Measurements from ENCODE around the gene BMP2K.
"Not testable (repeated sequence)": the region's sequence is repeated elsewhere in the genome, so short reads cannot be mapped to it uniquely, and the experiment has no call there.

BMP2K gene

GRCh38 chr4:78784236-78784865 lies 8.2 kb downstream of the BMP2K start:
- Histone ChIP-seq H3K4me3 (ENCODE audit: low read length) (no peak overlapping the region), H3K36me3 (ENCODE audit: insufficient read depth, low read length) (no peaks in the 10 kb centered on the region), H3K27me3 (ENCODE audit: insufficient read depth, low read length) (no peaks in the 10 kb centered on the region), H3K9me3 (ENCODE audit: low read length) (no peaks in the 10 kb centered on the region), H2AFZ (ENCODE audit: low read depth, low read length) (no peak overlapping the region), H3K4me1 (ENCODE audit: insufficient read depth, low read length) (no peaks in the 10 kb centered on the region)

- no peaks in the 10 kb centered on the region for H3K9me3 ChIP-seq (ENCODE audit: low read length)
- no peak overlapping the region for H3K4me3 ChIP-seq (ENCODE audit: low read length)
- H3K36me3 ChIP-seq (ENCODE audit: insufficient read depth, low read length) = no peaks in the 10 kb centered on the region
- H3K4me1 ChIP-seq (ENCODE audit: insufficient read depth, low read length) = no peaks in the 10 kb centered on the region
- H2AFZ ChIP-seq (ENCODE audit: low read depth, low read length) = no peak overlapping the region
- no peaks in the 10 kb centered on the region for H3K27me3 ChIP-seq (ENCODE audit: insufficient read depth, low read length)
These were observed 11.3 kb downstream of the BMP2K start for GRCh38 chr4:78787392-78788006.

DNA sequence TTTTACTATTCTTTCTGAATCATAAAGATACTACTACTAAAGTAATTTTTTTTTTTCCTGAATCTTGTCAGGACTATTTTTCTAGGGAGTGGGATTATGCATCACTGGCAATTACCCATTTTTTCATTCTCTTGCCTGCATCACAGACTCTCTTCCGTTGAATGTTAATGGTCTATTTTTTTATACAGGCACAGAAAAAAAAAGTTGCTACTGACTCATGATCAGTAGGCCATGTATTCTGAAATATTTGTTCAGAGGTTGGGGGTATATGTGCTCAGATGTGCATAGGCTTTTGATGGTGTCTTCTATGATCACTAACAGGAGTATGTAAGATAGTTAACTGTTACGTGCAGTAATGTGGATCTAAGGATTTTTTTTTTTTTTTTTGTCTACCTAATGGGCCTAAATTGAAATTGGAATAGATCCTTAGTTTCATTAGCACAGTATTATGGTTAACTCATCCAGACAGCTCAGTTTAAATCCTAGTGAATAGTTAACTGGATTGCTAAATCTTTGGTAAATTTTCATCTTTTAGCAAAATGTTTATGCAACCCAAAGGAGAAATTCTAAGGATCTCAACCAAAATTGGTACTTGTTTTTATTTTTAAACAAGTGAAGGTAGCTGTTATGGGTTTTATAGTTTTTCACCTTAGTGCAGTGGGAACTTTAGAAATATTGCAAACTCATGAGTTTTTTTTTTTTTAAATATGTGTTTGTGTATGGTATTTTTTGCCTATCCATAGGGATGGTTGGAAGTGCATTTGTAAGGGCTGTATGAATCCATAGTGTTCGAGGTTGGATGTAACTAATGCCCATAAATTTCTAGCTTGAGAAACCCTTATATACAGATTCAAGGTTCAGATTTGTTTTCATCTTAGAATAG lies 12.1 kb downstream of the BMP2K start:
- no peak overlapping the region for H2AFZ ChIP-seq (ENCODE audit: low read depth, low read length)
- no peaks in the 10 kb centered on the region for H3K9me3 ChIP-seq (ENCODE audit: low read length)
- no peaks in the 10 kb centered on the region for H3K4me1 ChIP-seq (ENCODE audit: insufficient read depth, low read length)
- H3K27me3 ChIP-seq (ENCODE audit: insufficient read depth, low read length) = no peaks in the 10 kb centered on the region
- no peaks in the 10 kb centered on the region for H3K36me3 ChIP-seq (ENCODE audit: insufficient read depth, low read length)
- H3K4me3 ChIP-seq (ENCODE audit: low read length) = no peak overlapping the region

DNA sequence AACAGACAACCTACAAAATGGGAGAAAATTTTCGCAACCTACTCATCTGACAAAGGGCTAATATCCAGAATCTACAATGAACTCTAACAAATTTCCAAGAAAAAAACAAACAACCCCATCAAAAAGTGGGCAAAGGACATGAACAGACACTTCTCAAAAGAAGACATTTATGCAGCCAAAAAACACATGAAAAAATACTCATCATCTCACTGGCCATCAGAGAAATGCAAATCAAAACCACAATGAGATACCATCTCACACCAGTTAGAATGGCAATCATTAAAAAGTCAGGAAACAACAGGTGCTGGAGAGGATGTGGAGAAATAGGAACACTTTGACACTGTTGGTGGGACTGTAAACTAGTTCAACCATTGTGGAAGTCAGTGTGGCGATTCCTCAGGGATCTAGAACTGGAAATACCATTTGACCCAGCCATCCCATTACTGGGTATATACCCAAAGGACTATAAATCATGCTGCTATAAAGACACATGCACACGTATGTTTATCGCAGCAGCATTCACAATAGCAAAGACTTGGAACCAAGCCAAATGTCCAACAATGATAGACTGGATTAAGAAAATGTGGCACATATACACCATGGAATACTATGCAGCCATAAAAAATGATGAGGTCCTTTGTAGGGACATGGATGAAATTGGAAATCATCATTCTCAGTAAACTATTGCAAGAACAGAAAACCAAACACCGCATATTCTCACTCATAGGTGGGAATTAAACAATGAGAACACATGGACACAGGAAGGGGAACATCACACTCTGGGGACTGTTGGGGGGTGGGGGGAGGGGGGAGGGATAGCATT lies 19.7 kb downstream of the BMP2K start:
- H3K9me3 ChIP-seq (ENCODE audit: low read length); H3K4me3 ChIP-seq (ENCODE audit: low read length); H3K36me3 ChIP-seq (ENCODE audit: insufficient read depth, low read length); H2AFZ ChIP-seq (ENCODE audit: low read depth, low read length); H3K4me1 ChIP-seq (ENCODE audit: insufficient read depth, low read length); H3K27me3 ChIP-seq (ENCODE audit: insufficient read depth, low read length): not testable (repeated sequence)

- Histone ChIP-seq H2AFZ (ENCODE audit: low read depth, low read length) (no peak overlapping the region), H3K36me3 (ENCODE audit: insufficient read depth, low read length) (no peaks in the 10 kb centered on the region), H3K9me3 (ENCODE audit: low read length) (no peaks in the 10 kb centered on the region), H3K4me1 (ENCODE audit: insufficient read depth, low read length) (no peaks in the 10 kb centered on the region), H3K27me3 (ENCODE audit: insufficient read depth, low read length) (no peaks in the 10 kb centered on the region), H3K4me3 (ENCODE audit: low read length) (no peak overlapping the region)
These were observed 20.4 kb downstream of the BMP2K start for GRCh38 chr4:78796526-78796925.

- no peaks in the 10 kb centered on the region for H3K36me3 ChIP-seq (ENCODE audit: insufficient read depth, low read length)
These were observed 21.7 kb downstream of the BMP2K start for GRCh38 chr4:78797777-78798284.

DNA sequence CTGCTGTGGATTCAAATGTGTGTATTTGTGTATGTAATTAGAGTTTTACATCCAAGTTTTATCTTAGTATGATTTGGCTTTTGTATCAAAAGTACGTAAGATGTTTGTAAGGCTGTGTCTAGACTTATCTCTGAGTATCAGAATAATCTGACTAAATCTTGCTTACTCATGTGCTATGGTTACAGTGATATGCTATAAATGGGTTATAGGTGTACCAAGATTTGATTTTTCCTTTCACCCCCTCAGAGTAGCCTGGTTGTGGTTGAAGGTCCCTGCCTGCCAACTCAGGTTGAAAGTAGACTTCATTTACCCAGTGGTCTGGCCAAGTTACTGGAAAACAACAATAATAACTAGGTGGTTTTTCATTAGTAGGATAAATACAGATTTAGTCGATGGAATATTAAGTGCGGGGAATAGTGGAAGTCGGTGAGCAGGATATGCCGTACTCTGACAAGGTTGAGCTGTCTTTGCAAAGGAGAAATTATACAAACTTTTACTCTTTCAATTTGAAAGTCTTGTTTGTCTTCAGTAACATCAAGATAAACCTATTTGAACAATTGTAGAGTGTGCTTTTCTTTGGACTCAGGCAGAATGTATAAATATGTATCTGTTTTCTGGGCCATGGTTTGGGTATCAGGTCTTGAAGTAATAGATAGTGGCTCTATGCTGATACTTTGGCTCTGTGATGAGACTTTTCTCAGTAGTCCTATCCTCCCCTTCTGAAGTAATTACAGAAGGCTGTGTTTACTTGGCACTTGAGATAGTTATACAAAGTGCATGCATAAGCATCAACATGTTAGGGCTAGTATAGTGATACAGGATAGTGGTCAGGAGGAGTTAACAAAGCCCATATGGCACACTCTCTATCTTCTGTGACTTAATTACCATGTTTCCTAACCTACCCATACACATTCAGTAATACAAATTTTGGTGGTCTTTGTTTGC lies 23.7 kb downstream of the BMP2K start:
- Histone ChIP-seq H3K4me1 (ENCODE audit: insufficient read depth, low read length) (no peaks in the 10 kb centered on the region), H3K9me3 (ENCODE audit: low read length) (no peaks in the 10 kb centered on the region), H3K27me3 (ENCODE audit: insufficient read depth, low read length) (no peaks in the 10 kb centered on the region), H2AFZ (ENCODE audit: low read depth, low read length) (no peak overlapping the region), H3K36me3 (ENCODE audit: insufficient read depth, low read length) (no peaks in the 10 kb centered on the region), H3K4me3 (ENCODE audit: low read length) (no peak overlapping the region)

More at GRCh38 chr4:78797777-78798284, 21.7 kb downstream of the BMP2K start:
- no peak overlapping the region for H3K4me3 ChIP-seq (ENCODE audit: low read length)
- no peaks in the 10 kb centered on the region for H3K27me3 ChIP-seq (ENCODE audit: insufficient read depth, low read length)
- no peak overlapping the region for H2AFZ ChIP-seq (ENCODE audit: low read depth, low read length)
- no peaks in the 10 kb centered on the region for H3K4me1 ChIP-seq (ENCODE audit: insufficient read depth, low read length)
- no peaks in the 10 kb centered on the region for H3K9me3 ChIP-seq (ENCODE audit: low read length)

DNA sequence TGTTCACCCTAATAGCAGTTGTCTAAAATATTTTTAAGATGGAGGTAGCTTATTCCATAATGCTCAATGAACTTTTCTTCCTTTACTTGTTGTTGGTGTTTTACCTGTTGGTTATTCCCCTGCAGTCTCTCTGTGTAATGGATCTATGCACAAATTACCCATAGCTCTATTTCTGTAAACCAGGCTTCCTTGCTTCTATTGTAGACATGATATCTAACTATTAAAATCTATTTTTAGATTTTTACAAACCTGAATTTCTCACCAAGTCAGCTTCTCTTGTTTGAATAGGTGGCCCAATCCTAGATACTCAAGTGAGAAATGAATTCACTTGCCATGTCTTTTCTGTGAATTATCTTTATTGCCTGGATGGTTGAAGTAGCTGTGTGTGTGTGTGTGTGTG lies 24.8 kb downstream of the BMP2K start:
- no peak overlapping the region for H2AFZ ChIP-seq (ENCODE audit: low read depth, low read length)
- H3K4me3 ChIP-seq (ENCODE audit: low read length) = no peak overlapping the region
- H3K36me3 ChIP-seq (ENCODE audit: insufficient read depth, low read length) = no peaks in the 10 kb centered on the region
- H3K9me3 ChIP-seq (ENCODE audit: low read length) = no peaks in the 10 kb centered on the region
- H3K4me1 ChIP-seq (ENCODE audit: insufficient read depth, low read length) = no peaks in the 10 kb centered on the region
- no peaks in the 10 kb centered on the region for H3K27me3 ChIP-seq (ENCODE audit: insufficient read depth, low read length)

GRCh38 chr4:78803983-78804382 lies 27.8 kb downstream of the BMP2K start:
- Histone ChIP-seq H3K27me3 (ENCODE audit: insufficient read depth, low read length) (no peaks in the 10 kb centered on the region), H3K36me3 (ENCODE audit: insufficient read depth, low read length) (no peaks in the 10 kb centered on the region)

DNA sequence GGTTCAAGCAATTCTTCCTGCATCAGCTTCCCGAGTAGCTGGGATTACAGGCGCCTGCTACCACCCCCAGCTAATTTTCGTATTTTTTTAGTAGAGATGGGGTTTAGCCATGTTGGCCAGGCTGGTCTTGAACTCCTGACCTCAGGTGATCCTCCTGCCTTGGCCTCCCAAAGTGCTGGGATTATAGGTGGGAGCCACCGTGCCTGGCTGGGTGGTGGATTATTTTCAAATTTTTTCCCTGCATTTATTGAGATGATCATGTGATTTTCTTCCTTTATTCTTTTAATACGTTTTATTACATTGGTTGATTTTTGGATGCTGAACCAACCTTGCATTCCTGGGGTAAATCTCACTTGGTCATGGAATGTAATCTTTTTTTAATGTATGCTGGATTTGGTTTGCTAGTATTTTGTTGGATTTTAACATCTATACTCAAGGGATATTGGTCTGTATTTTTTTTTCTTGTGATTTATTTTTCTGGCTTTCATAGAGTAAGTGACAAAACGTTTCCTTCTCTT lies 30.9 kb downstream of the BMP2K start:
- H3K4me1 ChIP-seq (ENCODE audit: insufficient read depth, low read length) = no peaks in the 10 kb centered on the region
- no peaks in the 10 kb centered on the region for H3K27me3 ChIP-seq (ENCODE audit: insufficient read depth, low read length)
- no peaks in the 10 kb centered on the region for H3K9me3 ChIP-seq (ENCODE audit: low read length)
- H3K4me3 ChIP-seq (ENCODE audit: low read length) = no peak overlapping the region
- H3K36me3 ChIP-seq (ENCODE audit: insufficient read depth, low read length) = no peaks in the 10 kb centered on the region
- H2AFZ ChIP-seq (ENCODE audit: low read depth, low read length) = no peak overlapping the region

More at GRCh38 chr4:78803983-78804382, 27.8 kb downstream of the BMP2K start:
- no peaks in the 10 kb centered on the region for H3K4me1 ChIP-seq (ENCODE audit: insufficient read depth, low read length)
- no peaks in the 10 kb centered on the region for H3K9me3 ChIP-seq (ENCODE audit: low read length)
- H3K4me3 ChIP-seq (ENCODE audit: low read length) = no peak overlapping the region
- H2AFZ ChIP-seq (ENCODE audit: low read depth, low read length) = no peak overlapping the region

- no peaks in the 10 kb centered on the region for H3K36me3 ChIP-seq (ENCODE audit: insufficient read depth, low read length)
- H3K27me3 ChIP-seq (ENCODE audit: insufficient read depth, low read length) = no peaks in the 10 kb centered on the region
- no peak overlapping the region for H2AFZ ChIP-seq (ENCODE audit: low read depth, low read length)
- H3K4me3 ChIP-seq (ENCODE audit: low read length) = no peak overlapping the region
- no peaks in the 10 kb centered on the region for H3K4me1 ChIP-seq (ENCODE audit: insufficient read depth, low read length)
- H3K9me3 ChIP-seq (ENCODE audit: low read length) = no peaks in the 10 kb centered on the region
These were observed 33.1 kb downstream of the BMP2K start for GRCh38 chr4:78809295-78809694.

Data from neuron (in vitro differentiated cells).